GM13977 (cell line): ENCODE data around the gene SCAANT1.
A peak's percentile ranks its signal among the peaks of the same experiment; 100 is the strongest.

Source experiments
- DNase-seq: peaks from one replicate; pipeline ENCODE4 v3.0.0; 2012; ENCODE audit warnings: low spot score
- in situ Hi-C: fragments of 300-500 bp; cut with MboI; formaldehyde crosslinking; loops from one replicate; pipeline ENCODE4 v1.12.0; 2022; ENCODE audit warnings: low sequenced_read_pairs, low pct_unique_long_range_greater_than_20kb, mixed read lengths, inconsistent platforms; ENCODE audit not compliant: unreplicated experiment
- TF ChIP-seq, protein P1 (sequence below): IDR thresholded peaks from 2 replicates; pipeline ENCODE4 v1.5.1; 2012; ENCODE audit warnings: mild to moderate bottlenecking, control low read depth; ENCODE audit not compliant: insufficient read depth; ENCODE audit errors: extremely low read depth, missing control alignments

Gene SCAANT1

DNA sequence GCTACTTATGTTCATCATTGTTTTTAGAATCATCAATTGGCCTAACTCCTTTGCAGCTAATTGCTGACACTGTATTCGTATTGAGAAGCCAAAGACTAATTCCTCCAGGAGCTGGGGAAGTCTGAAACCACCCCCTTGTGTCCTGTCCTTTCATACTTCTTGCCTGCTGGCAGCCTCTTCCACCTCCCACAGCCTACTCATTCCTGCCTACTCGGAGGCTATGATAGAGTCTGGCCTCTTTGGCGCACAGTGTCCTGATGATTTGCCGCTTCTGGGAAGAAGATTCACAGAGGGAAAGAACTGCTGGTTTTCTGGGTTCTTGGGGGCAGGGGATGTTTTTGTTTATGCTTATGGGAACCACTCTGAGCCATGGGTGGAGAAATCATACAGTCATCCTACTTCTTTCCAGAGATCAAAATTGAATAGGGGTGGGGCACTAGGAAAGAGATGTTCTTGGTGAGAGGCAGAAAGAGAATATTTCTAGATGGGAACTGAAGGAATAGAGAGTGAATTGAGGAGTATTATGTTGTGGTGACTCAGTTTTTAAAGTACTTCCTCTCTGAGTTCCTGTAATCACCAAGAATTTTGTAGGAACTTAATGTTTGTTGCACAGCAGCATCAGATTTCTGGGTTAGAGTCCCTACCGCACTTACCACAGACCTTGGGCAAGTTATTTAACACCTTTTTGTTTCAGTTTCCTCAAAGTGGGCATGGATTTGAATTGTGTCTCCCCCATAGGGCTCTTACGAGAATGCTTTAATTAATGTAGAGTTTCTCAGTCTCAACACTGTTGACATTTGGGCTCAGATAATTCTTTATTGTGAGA, 22.1 kb upstream of the SCAANT1 start:
- in situ Hi-C loops, result no loop called here
- TF ChIP-seq, protein P1, sequence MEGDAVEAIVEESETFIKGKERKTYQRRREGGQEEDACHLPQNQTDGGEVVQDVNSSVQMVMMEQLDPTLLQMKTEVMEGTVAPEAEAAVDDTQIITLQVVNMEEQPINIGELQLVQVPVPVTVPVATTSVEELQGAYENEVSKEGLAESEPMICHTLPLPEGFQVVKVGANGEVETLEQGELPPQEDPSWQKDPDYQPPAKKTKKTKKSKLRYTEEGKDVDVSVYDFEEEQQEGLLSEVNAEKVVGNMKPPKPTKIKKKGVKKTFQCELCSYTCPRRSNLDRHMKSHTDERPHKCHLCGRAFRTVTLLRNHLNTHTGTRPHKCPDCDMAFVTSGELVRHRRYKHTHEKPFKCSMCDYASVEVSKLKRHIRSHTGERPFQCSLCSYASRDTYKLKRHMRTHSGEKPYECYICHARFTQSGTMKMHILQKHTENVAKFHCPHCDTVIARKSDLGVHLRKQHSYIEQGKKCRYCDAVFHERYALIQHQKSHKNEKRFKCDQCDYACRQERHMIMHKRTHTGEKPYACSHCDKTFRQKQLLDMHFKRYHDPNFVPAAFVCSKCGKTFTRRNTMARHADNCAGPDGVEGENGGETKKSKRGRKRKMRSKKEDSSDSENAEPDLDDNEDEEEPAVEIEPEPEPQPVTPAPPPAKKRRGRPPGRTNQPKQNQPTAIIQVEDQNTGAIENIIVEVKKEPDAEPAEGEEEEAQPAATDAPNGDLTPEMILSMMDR, result no peak
- no peak for DNase-seq

DNA sequence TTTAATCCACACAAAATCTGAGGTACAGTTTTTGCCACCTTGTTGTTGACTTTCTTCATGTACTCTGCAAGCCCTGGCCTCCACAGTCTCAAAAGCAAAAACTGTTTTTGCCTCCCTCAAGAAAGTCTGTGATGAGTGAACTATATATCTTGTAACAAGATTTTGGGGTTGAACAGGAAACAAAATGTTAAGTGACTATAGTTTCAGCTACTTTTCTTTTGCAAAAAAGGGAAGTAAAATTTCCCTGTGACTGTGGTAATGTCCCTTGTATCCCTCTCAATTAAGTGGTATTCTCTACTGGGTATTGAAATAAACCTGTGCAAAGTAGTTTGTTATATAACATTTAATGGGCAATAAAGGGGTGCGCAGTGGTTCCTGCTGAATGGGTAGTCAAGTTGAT, 21.3 kb upstream of the SCAANT1 start:
- TF ChIP-seq, protein P1, result no peak
- peak; percentile 24 for DNase-seq
- in situ Hi-C loops, result no loop called here

DNA sequence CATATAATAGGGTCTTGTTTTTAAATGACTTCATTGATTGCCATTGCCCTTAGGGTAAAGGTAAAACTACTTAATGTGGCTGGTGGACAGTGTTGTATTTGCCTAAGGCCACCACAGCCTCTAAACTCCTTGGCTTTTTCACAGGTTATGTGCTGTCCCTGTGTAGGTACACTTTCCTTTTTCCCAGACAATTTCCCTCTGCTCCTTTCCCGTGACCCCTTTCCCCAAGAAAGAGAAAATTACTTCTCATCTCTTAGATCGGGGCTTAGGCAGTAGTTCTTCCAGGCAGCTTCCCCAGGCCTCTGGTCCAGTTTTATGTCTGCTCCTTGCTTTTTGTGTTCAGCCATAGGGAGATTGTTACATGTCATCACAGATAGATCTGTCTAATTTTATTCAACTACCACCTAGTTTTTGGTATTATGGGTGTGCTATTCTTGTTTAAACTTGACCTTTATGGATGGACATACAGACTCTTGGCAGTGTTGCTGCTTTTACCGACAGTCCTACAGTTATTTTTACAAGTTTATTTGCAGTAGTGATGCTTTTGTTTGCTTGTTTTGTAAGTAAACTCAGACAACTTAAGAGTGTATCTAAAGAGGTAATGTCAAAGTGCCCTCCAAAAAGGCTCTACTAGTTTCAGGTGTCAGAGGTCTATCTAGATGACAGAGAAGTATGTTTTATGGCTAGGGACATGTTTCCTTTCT, 20.5 kb upstream of the SCAANT1 start:
- DNase-seq, result no peak
- in situ Hi-C loops, result no loop called here
- TF ChIP-seq, protein P1, result no peak

DNA sequence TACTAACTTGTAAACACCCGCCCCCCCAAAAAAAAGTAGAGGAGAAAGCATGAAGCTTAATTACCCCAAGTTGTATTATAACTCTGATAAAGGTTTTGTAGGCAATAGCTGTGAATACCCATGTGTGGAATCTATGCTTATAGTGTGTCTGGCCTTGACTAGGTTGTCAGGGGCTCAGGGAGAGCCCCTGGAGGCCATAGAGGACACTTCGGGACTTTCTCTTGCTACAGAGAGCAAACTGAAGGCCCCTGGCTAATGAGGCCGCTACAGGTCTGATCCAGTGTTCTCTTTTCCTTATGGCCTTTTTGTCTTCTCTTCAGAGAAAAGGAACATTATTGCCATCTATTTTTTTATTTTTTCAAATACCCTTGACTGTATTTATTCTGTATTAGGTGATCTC, 19.1 kb upstream of the SCAANT1 start:
- in situ Hi-C loops, result no loop called here
- DNase-seq, result no peak
- TF ChIP-seq, protein P1, result no peak

DNA sequence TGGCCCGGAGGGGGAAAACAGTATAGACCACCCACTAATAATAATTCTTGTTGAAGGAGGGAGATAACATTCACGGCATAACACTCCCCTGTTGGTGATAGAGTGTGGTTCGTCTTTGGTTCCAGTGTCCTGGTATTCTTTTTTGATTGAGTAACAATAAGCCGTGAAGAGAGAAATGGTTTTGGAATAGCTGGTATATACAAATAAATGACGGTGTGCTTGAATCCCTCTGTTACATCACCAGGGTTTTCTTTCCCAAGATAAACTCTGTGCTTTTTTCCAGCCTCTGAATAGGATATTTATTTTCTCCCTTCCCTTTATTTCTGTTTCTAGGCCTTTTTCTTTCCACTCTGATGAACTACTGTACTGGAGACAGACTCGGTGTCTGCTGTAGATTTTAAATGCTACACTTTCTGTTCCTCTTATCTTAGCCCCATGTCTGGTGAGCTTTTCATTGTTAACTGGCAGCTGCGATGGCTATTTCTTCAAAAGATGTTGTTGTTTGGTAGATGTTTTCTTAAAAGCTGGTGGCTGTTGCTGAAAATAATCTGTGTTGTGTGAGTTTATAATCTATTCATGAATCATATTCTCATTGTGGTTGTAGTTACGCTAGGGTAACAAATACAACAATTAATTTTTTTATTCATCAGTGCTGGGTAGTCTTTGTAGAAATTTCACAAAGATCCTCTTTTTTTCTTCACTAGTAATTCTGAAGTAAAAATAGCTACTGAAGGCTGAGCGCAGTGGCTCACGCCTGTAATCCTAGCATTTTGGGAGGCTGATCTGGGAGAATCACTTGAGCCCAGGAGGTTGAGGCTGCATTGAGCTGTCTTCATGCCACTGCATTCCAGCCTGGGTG, 15.5 kb upstream of the SCAANT1 start:
- in situ Hi-C loops, result no loop called here
- TF ChIP-seq, protein P1, result no peak
- DNase-seq, result no peak

DNA sequence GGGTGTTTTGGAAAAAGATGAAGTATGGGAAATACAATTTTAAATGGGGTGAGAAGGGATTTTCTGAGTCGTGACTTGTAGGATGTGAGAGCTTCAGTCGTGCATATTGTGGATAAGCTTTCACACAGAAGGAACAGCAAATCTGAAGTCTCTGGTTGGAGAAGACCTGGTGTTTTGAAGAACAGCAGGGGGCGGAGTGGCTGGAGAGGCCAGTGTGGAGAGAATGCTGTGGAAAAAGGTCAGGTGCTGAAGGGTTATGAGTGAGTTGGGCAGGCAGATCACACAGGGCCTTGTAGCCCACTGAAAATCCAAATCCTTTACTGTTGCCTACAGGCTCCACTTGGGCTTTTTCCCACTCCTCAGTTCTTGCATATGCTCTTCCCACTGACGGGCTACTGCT, 14.1 kb upstream of the SCAANT1 start:
- TF ChIP-seq, protein P1, result peak; percentile 22
- no peak for DNase-seq
- in situ Hi-C loops, result no loop called here
